ENCODE data around the gene FTO.
A peak's percentile ranks its signal among the peaks of the same experiment; 100 is the strongest.
"Not testable (repeated sequence)": the region's sequence is repeated elsewhere in the genome, so short reads cannot be mapped to it uniquely, and the experiment has no call there.

Gene FTO

GRCh38 chr16:54177052-54177861, 473.3 kb downstream of the FTO start:
- DNase-seq (ENCODE audit: extremely low spot score, insufficient read length, low read depth) (no peak), FAIRE-seq (no peak)

- FAIRE-seq, result no peak
- no peak for DNase-seq (ENCODE audit: extremely low spot score, insufficient read length, low read depth)
These were observed 474.0 kb downstream of the FTO start for GRCh38 chr16:54177862-54178477.

- no peak for FAIRE-seq
- no peak for DNase-seq (ENCODE audit: extremely low spot score, insufficient read length, low read depth)
These were observed 474.6 kb downstream of the FTO start for GRCh38 chr16:54178478-54178976.

- DNase-seq (ENCODE audit: extremely low spot score, insufficient read length, low read depth) (no peak), FAIRE-seq (no peak)
These were observed 476.7 kb downstream of the FTO start for GRCh38 chr16:54180421-54181359.

GRCh38 chr16:54181683-54182329, 477.9 kb downstream of the FTO start:
- DNase-seq (ENCODE audit: extremely low spot score, insufficient read length, low read depth); FAIRE-seq: not testable (repeated sequence)

GRCh38 chr16:54185045-54185444, 481.1 kb downstream of the FTO start:
- DNase-seq (ENCODE audit: extremely low spot score, insufficient read length, low read depth) (no peak), FAIRE-seq (no peak)

GRCh38 chr16:54191163-54191562, 487.2 kb downstream of the FTO start:
- DNase-seq (ENCODE audit: extremely low spot score, insufficient read length, low read depth) (no peak), FAIRE-seq (no peak)

- FAIRE-seq (no peak), DNase-seq (ENCODE audit: extremely low spot score, insufficient read length, low read depth) (no peak)
These were observed 487.6 kb downstream of the FTO start for GRCh38 chr16:54191592-54191991.

- FAIRE-seq (no peak), DNase-seq (ENCODE audit: extremely low spot score, insufficient read length, low read depth) (no peak)
These were observed 489.2 kb downstream of the FTO start for GRCh38 chr16:54193013-54193664.

- peak; percentile 45 for FAIRE-seq
- peak; percentile 25 for DNase-seq (ENCODE audit: extremely low spot score, insufficient read length, low read depth)
These were observed 489.8 kb downstream of the FTO start for GRCh38 chr16:54193665-54194333.

- FAIRE-seq (no peak), DNase-seq (ENCODE audit: extremely low spot score, insufficient read length, low read depth) (no peak)
These were observed 490.4 kb downstream of the FTO start for GRCh38 chr16:54194334-54194743.

- DNase-seq (ENCODE audit: extremely low spot score, insufficient read length, low read depth) (no peak), FAIRE-seq (no peak)
These were observed 493.8 kb downstream of the FTO start for GRCh38 chr16:54197758-54198157.

- FAIRE-seq (no peak), DNase-seq (ENCODE audit: extremely low spot score, insufficient read length, low read depth) (no peak)
These were observed 495.7 kb downstream of the FTO start for GRCh38 chr16:54199487-54200160.

- FAIRE-seq (no peak), DNase-seq (ENCODE audit: extremely low spot score, insufficient read length, low read depth) (no peak)
These were observed 496.2 kb downstream of the FTO start for GRCh38 chr16:54200161-54200534.

- FAIRE-seq (no peak), DNase-seq (ENCODE audit: extremely low spot score, insufficient read length, low read depth) (no peak)
These were observed 496.8 kb downstream of the FTO start for GRCh38 chr16:54200720-54201119.

GRCh38 chr16:54201200-54201599, 497.2 kb downstream of the FTO start:
- FAIRE-seq, result no peak
- DNase-seq (ENCODE audit: extremely low spot score, insufficient read length, low read depth), result no peak
